HG03064 (cell line): Measurements from ENCODE around the gene PRODH2.
A peak's percentile ranks its signal among the peaks of the same experiment; 100 is the strongest.

Source experiments
- ATAC-seq: cut with Tn5 transposase; IDR thresholded peaks from one replicate; pipeline ENCODE4 v1.9.1; 2021; ENCODE audit warnings: low read depth; ENCODE audit not compliant: unreplicated experiment

PRODH2 gene

GRCh38 chr19:35764432-35765315 lies 48.0 kb downstream of the PRODH2 start:
- no peak for ATAC-seq

- ATAC-seq: no peak
Observed at GRCh38 chr19:35760711-35761349, 51.8 kb downstream of the PRODH2 start.

- ATAC-seq: no peak
Observed at GRCh38 chr19:35759697-35760096, 52.9 kb downstream of the PRODH2 start.

- ATAC-seq: peak; percentile 81
Observed at GRCh38 chr19:35757749-35758608, 54.7 kb downstream of the PRODH2 start, which contains the start of gene PROSER3. Gene PROSER3 (plus strand): TSS chr19:35758176. CDS start chr19:35758216, 40 bp downstream.

GRCh38 chr19:35757231-35757748 lies 55.4 kb downstream of the PRODH2 start:
- ATAC-seq: no peak

- ATAC-seq: no peak
Observed at GRCh38 chr19:35756377-35757230, 56.0 kb downstream of the PRODH2 start, which contains the start of gene HSPB6. Gene HSPB6 (minus strand): TSS chr19:35757029. CDS start chr19:35757008, 21 bp downstream.

- ATAC-seq: no peak
Observed at GRCh38 chr19:35755550-35756376, 56.9 kb downstream of the PRODH2 start.

- no peak for ATAC-seq
Observed at GRCh38 chr19:35755131-35755549, 57.5 kb downstream of the PRODH2 start.

GRCh38 chr19:35754370-35755130 lies 58.1 kb downstream of the PRODH2 start:
- ATAC-seq: no peak

- no peak for ATAC-seq
Observed at GRCh38 chr19:35753634-35754369, 58.8 kb downstream of the PRODH2 start.

- ATAC-seq: no peak
Observed at GRCh38 chr19:35752746-35753350, 59.8 kb downstream of the PRODH2 start.

GRCh38 chr19:35751839-35752745 lies 60.6 kb downstream of the PRODH2 start:
- no peak for ATAC-seq

- ATAC-seq: no peak
Observed at GRCh38 chr19:35750167-35750566, 62.5 kb downstream of the PRODH2 start.
